ENCODE data around the gene HCAR1.
A peak's percentile ranks its signal among the peaks of the same experiment; 100 is the strongest.
"Not testable (repeated sequence)": the region's sequence is repeated elsewhere in the genome, so short reads cannot be mapped to it uniquely, and the experiment has no call there.

The HCAR1 gene

DNA sequence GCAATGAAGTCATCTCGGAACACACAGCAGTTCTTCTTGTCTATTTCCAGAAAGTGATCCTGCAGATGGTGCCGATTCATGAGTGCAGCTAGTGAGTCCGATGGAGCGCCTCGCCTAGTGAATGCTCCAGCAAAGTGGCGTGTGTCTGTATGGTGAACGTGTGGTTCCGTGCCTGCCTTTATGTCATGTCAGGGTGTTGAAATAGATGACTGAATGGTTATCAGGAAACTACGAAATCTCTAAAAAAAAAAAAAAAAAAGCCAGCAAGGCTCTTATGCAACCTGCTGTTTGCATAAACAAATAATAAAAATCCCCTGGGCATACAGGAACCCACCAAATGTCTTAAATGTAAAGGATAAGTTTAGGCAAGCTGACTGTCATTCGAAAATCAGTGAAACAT is 14.0 kb downstream of the HCAR1 start, which contains the start of gene HCAR3:
HCAR3 (minus strand) TSS at position 154 of the 400 bp plus-strand sequence; CDS start at position 80, 74 bp downstream.
- not testable (repeated sequence) for DNase-seq

DNA sequence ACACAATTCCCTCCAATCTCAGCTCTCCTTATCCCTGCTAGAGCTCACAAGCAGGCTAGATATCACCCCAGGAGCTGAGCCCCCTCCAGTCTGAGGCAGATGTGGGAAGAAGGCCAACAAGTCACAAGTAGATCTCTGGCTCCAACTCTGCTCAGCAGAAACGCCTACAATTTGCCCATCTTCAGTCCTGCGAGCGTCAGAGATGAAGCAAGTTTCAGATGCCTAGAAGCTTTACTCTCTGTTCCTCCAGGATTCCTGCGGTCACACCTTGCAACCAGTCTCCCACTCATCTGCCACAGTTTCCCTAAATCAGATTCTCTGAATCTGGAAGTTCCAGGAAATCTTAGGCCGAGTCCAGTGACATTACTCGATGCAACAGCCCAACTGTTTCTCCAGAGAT is 15.4 kb downstream of the HCAR1 start:
- DNase-seq = not testable (repeated sequence)

DNA sequence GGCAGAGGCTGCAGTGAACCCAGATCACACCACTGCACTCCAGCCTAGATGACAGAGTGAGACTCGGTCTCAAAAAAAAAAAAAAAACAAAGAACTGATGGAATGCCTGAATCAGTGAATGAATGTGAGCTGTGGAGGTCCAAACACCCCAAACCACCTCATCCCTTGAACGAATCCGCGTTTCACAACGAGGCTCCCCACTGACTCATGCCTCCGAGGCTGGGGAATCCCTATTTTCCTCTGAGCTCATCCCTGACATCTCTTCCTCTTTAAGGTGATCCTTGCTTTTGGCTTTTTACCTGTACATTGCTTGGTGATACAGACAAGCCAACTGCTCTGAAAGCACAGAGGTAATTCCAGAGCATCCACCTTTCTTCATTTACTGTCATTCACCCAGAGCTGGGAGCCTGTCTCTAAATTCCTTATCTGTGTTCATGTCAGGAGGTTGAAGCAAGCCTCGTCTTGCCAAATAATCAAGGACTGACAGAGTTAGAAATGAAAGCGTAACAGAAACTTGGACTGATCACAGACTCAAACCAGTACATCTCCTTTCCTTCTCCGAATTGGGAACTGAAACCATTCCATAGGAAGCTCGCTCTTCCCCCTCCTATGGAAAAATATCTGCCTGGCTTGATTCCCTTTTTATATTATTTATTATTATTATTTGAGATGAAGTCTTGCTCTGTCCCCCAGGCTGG is 17.0 kb downstream of the HCAR1 start:
- DNase-seq = not testable (repeated sequence)

DNA sequence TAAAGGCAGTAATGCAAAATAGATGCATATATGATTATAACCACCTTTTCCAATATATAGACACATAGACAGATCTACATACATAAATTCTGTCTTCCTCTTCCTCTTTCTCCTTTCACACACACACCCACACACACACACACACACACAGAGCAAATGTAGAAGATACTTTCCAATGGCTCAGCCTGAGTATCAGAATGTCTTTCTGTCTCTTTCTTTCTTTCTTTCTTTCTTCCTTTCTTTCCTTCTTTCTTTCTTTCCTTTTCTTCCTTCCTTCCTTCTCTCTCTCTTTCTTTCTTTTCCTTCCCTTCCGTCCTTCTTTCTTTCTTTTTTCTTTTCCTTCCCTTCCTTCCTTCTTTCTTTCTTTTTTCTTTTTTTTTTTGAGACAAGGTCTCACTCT is 19.4 kb downstream of the HCAR1 start:
- not testable (repeated sequence) for DNase-seq

DNA sequence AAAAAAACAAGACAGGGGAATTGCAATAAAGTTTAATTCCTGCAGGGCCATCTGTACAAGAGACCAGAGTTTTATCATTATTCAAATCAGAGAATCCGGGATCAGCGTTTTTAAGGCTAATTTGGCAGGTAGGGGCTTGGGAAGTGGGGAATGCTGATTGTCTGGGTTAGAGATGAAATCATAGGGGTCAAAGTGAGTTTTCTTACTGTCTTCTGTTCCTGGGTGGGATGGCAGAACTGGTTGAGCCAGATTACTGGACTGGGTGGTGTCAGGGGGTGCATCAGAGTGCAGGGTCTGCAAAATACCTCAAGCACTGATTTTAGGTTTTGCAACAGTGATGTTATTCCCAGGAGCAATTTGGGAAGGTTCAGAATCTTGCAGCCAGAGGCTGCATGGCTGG is 20.3 kb downstream of the HCAR1 start:
- DNase-seq = not testable (repeated sequence)

GRCh38 chr12:122709287-122709686 is 21.4 kb downstream of the HCAR1 start:
- not testable (repeated sequence) for DNase-seq

DNA sequence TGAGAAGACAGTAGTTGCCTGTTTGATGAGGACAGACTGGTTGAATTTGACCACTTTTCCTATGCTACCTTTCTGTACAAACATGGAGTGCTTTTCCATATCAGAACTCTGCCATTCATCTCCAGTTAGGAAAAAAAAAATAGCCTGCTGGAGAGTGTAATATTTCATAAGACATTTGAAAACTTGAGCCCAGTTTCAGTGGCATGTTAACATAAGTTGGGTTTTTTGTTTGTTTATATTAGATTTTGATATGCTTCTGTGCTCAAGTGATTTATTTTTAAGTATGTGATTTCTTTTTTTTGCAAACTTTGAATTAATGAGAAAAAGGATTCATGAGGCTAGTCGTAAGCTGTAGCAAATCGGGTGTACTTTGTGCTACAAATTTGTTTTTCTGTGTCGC is 26.8 kb downstream of the HCAR1 start:
- DNase-seq = not testable (repeated sequence)

GRCh38 chr12:122702890-122703611 is 27.6 kb downstream of the HCAR1 start, which contains the start of gene HCAR2:
HCAR2 (minus strand) TSS chr12:122703357; CDS start chr12:122703283, 74 bp downstream.
- DNase-seq = not testable (repeated sequence)

- not testable (repeated sequence) for DNase-seq
Measured at GRCh38 chr12:122701481-122701880, 29.2 kb downstream of the HCAR1 start.

DNA sequence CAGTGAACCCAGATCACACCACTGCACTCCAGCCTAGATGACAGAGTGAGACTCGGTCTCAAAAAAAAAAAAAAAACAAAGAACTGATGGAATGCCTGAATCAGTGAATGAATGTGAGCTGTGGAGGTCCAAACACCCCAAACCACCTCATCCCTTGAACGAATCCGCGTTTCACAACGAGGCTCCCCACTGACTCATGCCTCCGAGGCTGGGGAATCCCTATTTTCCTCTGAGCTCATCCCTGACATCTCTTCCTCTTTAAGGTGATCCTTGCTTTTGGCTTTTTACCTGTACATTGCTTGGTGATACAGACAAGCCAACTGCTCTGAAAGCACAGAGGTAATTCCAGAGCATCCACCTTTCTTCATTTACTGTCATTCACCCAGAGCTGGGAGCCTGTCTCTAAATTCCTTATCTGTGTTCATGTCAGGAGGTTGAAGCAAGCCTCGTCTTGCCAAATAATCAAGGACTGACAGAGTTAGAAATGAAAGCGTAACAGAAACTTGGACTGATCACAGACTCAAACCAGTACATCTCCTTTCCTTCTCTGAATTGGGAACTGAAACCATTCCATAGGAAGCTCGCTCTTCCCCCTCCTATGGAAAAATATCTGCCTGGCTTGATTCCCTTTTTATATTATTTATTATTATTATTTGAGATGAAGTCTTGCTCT is 30.5 kb downstream of the HCAR1 start:
- not testable (repeated sequence) for DNase-seq

- not testable (repeated sequence) for DNase-seq
Measured at GRCh38 chr12:122696922-122697321, 33.7 kb downstream of the HCAR1 start.

- no peak for DNase-seq
Measured at GRCh38 chr12:122691566-122691965, 39.1 kb downstream of the HCAR1 start.

- no peak for DNase-seq
Measured at GRCh38 chr12:122688291-122688690, 42.4 kb downstream of the HCAR1 start.

DNA sequence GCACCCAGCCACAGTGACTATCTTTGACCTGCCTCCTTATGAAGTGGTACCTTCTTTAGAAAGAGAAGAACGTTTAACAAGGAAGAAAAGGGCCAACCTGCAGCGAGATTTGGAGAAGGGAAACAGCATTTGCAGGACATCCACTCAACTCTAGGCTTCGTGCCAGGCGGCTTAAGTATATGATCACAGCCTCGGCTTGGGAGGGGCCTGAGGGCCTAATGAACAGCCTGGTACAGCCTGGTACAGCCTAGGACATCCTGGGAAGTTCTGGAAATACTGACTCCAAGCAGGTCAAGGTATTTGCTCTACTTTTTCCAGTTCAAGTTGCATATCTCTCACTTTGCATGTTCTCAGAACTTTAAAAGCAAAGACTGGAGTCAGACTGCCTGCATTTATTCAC is 43.6 kb downstream of the HCAR1 start:
- peak; percentile 31 for DNase-seq

- DNase-seq = no peak
Measured at GRCh38 chr12:122686538-122686937, 44.1 kb downstream of the HCAR1 start.

DNA sequence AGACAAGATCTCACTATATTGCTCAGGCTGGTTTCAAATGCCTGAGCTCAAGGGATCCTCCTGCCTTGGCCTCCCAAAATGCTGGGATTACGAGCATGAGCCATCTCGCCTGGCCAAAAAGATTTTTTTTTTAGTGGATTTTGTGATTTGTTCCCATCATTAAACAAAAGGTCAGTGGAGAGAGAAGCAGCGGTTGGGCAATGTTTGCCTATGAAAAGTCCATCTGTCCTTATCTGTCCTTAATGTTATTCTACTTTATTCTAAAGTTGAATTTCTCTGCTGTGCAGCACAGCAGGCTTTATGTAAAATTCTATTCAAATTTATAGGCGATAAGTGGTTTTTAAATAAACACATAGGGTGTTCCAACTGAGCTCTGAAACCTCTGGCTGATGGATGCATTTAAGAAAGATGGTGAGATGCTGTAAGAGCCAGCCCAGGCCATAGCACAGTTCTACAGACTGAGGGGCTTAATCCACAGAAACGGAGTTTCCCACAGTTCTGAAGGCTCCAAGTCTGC is 46.3 kb downstream of the HCAR1 start:
- no peak for DNase-seq

DNA sequence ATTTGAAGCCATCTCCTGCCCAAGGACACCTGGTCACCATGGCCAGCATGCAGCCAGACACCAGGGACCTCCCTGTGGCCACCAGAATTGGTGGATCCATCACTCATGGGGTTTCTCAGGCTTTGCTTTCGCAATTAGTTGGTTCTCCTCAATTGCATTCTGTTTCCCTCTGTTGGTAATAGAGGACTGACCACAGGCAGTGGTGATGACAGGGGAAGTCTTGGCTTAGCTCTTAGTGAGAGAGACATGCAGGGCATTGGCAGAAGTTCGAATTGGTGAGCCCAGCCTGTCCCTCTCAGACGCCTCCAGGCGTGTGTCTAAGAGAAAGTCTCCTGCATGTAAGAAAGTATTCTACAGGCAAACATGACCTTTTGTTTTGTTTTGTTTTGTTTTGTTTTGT is 48.8 kb downstream of the HCAR1 start:
- DNase-seq = no peak

- DNase-seq = not testable (repeated sequence)
Measured at GRCh38 chr12:122680989-122681388, 49.7 kb downstream of the HCAR1 start.

- not testable (repeated sequence) for DNase-seq
Measured at GRCh38 chr12:122676781-122677180, 53.9 kb downstream of the HCAR1 start.
